ENCODE measurements around the gene FAM180A.

DNA sequence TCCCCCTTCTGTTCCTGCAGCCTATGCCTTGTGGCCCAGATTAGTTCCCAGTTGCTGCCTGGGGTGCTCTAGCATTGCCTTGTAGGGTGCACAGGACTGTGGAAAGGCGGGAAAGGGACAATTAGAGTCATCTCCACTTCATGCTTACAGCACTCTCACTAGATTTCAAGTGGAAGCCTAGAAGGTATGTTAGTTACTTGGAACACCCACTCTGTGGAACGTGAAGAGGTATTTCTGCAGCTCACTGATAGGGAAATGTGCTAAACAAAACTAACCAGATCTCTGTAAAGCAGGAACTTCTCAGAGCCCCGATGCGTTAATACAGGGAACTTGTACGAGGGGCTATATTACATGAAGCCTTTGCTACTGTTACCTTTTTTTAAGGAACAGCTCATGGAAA lies 66.9 kb downstream of the FAM180A start:
- no peak for TF ChIP-seq NR3C1 (CRISPR knock-in tag; conservative IDR thresholded peaks at IDR 0.05; ENCODE audit: low read depth)
- no peak for TF ChIP-seq CTCF (IDR thresholded peaks at IDR 0.05)
- TF ChIP-seq, protein P1, sequence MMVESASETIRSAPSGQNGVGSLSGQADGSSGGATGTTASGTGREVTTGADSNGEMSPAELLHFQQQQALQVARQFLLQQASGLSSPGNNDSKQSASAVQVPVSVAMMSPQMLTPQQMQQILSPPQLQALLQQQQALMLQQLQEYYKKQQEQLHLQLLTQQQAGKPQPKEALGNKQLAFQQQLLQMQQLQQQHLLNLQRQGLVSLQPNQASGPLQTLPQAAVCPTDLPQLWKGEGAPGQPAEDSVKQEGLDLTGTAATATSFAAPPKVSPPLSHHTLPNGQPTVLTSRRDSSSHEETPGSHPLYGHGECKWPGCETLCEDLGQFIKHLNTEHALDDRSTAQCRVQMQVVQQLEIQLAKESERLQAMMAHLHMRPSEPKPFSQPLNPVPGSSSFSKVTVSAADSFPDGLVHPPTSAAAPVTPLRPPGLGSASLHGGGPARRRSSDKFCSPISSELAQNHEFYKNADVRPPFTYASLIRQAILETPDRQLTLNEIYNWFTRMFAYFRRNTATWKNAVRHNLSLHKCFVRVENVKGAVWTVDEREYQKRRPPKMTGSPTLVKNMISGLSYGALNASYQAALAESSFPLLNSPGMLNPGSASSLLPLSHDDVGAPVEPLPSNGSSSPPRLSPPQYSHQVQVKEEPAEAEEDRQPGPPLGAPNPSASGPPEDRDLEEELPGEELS (CRISPR knock-in tag; IDR thresholded peaks at IDR 0.05) = no peak
- no peak for TF ChIP-seq ATF2 (CRISPR knock-in tag; IDR thresholded peaks at IDR 0.05; ENCODE audit: borderline replicate concordance, low read depth)
- no peak for TF ChIP-seq E2F4 (CRISPR knock-in tag; IDR thresholded peaks at IDR 0.05; ENCODE audit: borderline replicate concordance, low read depth)
- TF ChIP-seq ZNF121 (CRISPR knock-in tag; IDR thresholded peaks at IDR 0.05) = no peak
- no peak for TF ChIP-seq FOXJ3 (CRISPR knock-in tag; IDR thresholded peaks at IDR 0.05; ENCODE audit: borderline replicate concordance)
- TF ChIP-seq AFF4 (CRISPR knock-in tag; IDR thresholded peaks at IDR 0.05; ENCODE audit: borderline replicate concordance) = no peak
- no peak for TF ChIP-seq ATF3 (CRISPR knock-in tag; conservative IDR thresholded peaks at IDR 0.05)

All from WTC11 (cell line).